Measurements from ENCODE around the gene PRPS1L1. TPM values are rescaled to one million over a fixed set of nuclear protein-coding genes. Genes with fewer than 3 reads are reported as not detected.

PRPS1L1 gene
- total RNA-seq, 3 donors from 2014 or later, result not detected

DNA sequence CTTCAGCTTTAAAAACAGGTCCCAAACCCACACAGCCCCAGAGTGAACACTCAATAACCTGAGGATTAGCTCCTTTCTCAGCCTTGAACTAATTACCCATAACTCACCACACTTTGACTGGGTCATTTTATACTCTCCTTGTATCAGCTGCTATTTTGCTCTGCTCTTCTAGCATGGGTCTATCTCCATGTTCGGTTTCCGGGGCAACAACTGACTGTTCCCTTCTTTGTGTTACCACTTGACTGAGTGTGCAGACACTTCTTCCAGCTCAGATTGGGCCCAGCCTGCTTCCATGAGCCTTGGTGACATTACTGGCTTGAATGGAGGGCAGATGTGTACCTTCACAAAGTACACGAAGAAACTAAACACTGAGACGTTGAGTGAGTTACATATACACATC, 31.5 kb upstream of the PRPS1L1 start:
- ATAC-seq (no peak), DNase-seq (no peak)
- intact Hi-C loops (cut with DNase I, micrococcal nuclease), result no loop called here
- TF ChIP-seq, protein P1, sequence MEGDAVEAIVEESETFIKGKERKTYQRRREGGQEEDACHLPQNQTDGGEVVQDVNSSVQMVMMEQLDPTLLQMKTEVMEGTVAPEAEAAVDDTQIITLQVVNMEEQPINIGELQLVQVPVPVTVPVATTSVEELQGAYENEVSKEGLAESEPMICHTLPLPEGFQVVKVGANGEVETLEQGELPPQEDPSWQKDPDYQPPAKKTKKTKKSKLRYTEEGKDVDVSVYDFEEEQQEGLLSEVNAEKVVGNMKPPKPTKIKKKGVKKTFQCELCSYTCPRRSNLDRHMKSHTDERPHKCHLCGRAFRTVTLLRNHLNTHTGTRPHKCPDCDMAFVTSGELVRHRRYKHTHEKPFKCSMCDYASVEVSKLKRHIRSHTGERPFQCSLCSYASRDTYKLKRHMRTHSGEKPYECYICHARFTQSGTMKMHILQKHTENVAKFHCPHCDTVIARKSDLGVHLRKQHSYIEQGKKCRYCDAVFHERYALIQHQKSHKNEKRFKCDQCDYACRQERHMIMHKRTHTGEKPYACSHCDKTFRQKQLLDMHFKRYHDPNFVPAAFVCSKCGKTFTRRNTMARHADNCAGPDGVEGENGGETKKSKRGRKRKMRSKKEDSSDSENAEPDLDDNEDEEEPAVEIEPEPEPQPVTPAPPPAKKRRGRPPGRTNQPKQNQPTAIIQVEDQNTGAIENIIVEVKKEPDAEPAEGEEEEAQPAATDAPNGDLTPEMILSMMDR (IDR thresholded peaks at IDR 0.05), result no peak
- no peaks in the 10 kb centered on the region for H3K36me3 ChIP-seq (ENCODE audit: low read depth)
- H3K9me3 ChIP-seq, result no peaks in the 10 kb centered on the region
- no peak overlapping the region for H3K4me3 ChIP-seq
- H3K4me1 ChIP-seq (ENCODE audit: low read depth), result no peaks in the 10 kb centered on the region

DNA sequence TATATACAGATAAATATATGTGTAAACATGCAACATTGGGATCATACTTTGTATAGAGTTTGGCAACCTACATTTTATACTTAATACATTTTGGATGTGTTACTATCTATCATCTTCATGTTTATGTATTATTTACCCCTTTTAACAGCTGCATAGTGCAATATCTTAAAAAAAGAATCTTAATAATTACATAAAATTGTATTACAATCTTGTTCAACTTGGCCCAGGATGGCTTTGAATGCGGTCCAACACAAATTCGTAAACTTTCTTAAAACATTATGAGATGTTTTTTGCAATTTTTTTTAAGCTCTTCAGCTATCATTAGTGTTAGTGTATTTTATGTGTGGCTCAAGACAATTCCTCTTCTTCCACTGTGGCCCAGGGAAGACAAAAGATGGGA, 26.3 kb upstream of the PRPS1L1 start:
- ATAC-seq, result no peak
- H3K9me3 ChIP-seq, result no peaks in the 10 kb centered on the region
- no peak overlapping the region for H3K4me3 ChIP-seq
- TF ChIP-seq, protein P1 (IDR thresholded peaks at IDR 0.05), result no peak
- no peaks in the 10 kb centered on the region for H3K4me1 ChIP-seq (ENCODE audit: low read depth)
- DNase-seq, result no peak
- H3K36me3 ChIP-seq (ENCODE audit: low read depth), result no peaks in the 10 kb centered on the region
- intact Hi-C loops (cut with DNase I, micrococcal nuclease), result no loop called here

DNA sequence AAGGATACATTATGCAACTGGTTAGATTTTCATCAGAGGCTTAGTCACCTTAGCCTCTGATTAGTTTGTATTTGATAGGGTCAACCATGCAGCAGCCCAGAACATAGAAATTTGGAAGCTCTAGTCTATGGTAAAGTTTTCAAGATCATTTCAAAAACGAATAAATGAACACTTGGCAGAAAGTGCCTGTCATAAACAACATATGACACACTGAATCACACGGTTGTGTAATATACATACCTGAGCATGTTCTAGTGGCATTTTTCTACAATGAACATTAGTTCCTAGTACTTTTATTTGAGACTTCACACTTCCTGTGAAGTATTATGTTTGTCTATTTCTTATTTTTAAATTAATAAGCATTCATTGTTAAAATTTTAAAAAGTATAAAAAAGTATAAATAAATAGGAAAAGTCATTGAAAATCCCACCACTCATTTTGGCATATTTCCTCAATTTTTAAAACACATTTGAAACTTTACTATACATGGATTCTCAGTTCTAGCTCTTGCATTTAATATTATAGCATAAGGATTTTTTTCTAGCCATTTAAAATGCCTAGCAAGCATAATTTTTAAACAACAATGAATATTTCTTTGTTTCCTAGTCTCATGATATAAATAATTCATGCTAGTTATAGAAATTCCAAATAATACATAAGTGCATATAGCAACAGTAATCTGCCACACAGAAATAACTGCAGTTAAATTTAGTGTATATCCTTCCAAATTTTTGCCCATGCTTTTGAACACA, 25.7 kb upstream of the PRPS1L1 start:
- Histone ChIP-seq H3K4me1 (ENCODE audit: low read depth) (no peaks in the 10 kb centered on the region), H3K9me3 (no peaks in the 10 kb centered on the region), H3K4me3 (no peak overlapping the region), H3K36me3 (ENCODE audit: low read depth) (no peaks in the 10 kb centered on the region)
- TF ChIP-seq, protein P1 (IDR thresholded peaks at IDR 0.05), result no peak
- ATAC-seq (no peak), DNase-seq (no peak)
- intact Hi-C loops (cut with DNase I, micrococcal nuclease), result no loop called here

DNA sequence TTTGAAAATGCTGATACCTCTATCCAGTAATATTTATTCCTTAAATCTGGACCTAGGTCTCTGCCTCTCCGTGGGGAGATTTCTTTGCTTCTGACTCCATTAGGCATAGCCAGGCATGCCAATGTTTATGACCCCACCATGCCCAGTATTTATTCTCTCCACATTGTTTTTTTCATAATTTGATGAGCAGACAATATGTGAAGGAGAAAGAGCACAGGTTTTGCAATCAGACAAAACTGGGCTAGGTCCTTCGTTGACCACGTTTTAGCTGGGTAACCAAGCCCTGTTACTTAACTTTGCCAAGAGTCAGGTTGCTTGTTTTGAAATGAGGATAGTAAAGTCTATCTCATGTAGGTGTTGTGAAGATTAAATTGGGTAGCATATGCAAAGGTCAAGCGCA, 21.6 kb upstream of the PRPS1L1 start:
- Histone ChIP-seq H3K9me3 (no peaks in the 10 kb centered on the region), H3K4me3 (no peak overlapping the region), H3K4me1 (ENCODE audit: low read depth) (no peaks in the 10 kb centered on the region), H3K36me3 (ENCODE audit: low read depth) (no peaks in the 10 kb centered on the region)
- TF ChIP-seq, protein P1 (IDR thresholded peaks at IDR 0.05), result no peak
- no peak for ATAC-seq
- DNase-seq, result no peak
- intact Hi-C loops (cut with DNase I, micrococcal nuclease), result no loop called here

DNA sequence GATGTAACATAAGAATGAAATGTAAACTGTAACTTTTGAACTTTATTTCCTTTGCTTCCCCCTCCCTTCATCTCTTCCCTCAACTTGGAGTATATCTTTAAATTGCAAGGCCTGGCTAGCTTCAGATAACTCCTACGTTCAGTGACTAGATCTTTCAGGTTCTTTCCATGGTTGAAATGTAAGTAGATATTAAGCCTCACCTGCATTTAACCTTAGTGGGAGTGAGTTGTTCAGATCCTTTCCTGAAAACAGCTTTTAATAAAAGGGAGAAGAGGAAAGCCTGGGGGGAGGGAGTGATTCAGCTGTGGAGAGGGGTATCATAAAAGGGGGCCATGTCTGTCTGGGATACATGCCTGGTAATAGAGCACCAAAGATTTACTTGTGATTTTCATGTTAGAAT, 19.0 kb upstream of the PRPS1L1 start:
- intact Hi-C loops (cut with DNase I, micrococcal nuclease), result no loop called here
- DNase-seq (no peak), ATAC-seq (no peak)
- TF ChIP-seq, protein P1 (IDR thresholded peaks at IDR 0.05), result no peak
- Histone ChIP-seq H3K4me3 (no peak overlapping the region), H3K4me1 (ENCODE audit: low read depth) (no peaks in the 10 kb centered on the region), H3K9me3 (no peaks in the 10 kb centered on the region), H3K36me3 (ENCODE audit: low read depth) (no peaks in the 10 kb centered on the region)
